Left lung (tissue), 14 donors: Measurements from ENCODE around the gene TECR. TPM values are rescaled to one million over a fixed set of nuclear protein-coding genes. Genes with fewer than 3 reads are reported as not detected.

Source experiments
- ATAC-seq: fragments of 200-7000 bp; cut with Tn5 transposase; one replicate; pipeline ENCODE4 v1.9.1; 2020; ENCODE audit warnings: moderate library complexity
- DNase-seq, 4 donors: peaks; one replicate each; pipeline ENCODE4 v3.0.0-alpha.2; 2013 to 2020
- H3K27ac ChIP-seq, 2 donors: fragments of 200-600 bp; sonication (generic) in 1 of 2; one replicate each; pipeline versions ENCODE4 v1.5.0 to v1.8.0; 2020 to 2021
- H3K27me3 ChIP-seq, 2 donors: fragments of 200-600 bp; sonication (generic) in 1 of 2; one replicate each; pipeline versions ENCODE4 v1.5.0 to v1.8.0; 2020 to 2021
- H3K36me3 ChIP-seq, 2 donors: fragments of 200-600 bp; sonication (generic) in 1 of 2; one replicate each; pipeline versions ENCODE4 v1.5.0 to v1.8.0; 2020 to 2021
- H3K4me1 ChIP-seq, 2 donors: fragments of 200-600 bp; one replicate each; pipeline ENCODE4 v1.8.0; 2021
- H3K4me3 ChIP-seq, 2 donors: fragments of 200-600 bp; sonication (generic) in 1 of 2; one replicate each; pipeline versions ENCODE4 v1.5.0 to v1.8.0; 2020 to 2021; ENCODE audit warnings: mild to moderate bottlenecking in 1 of 2
- H3K9me3 ChIP-seq, 2 donors: fragments of 200-600 bp; sonication (generic) in 1 of 2; one replicate each; pipeline versions ENCODE4 v1.5.0 to v1.8.0; 2020 to 2021
- CTCF ChIP-seq, 2 donors: fragments of 200-600 bp; sonication (generic) in 1 of 2; IDR thresholded peaks; one replicate each; pipeline versions ENCODE4 v1.5.0 to v1.8.0; 2021; ENCODE audit warnings: antibody characterized with exemption in 2 of 2
- intact Hi-C, 2 donors: fragments of 100-400 bp; cut with DNase I; formaldehyde crosslinking; loops; one replicate each; pipeline versions ENCODE4 v1.11.2 to v1.14.2; 2022
- long read RNA-seq, 12 donors: library from polyadenylated mRNA in 2 of 12; unstranded in 2 of 12; transcript quantifications; one replicate each; pipeline ENCODE4 v2.0.0 and lab custom pipeline, GENCODE V29; 2019 to 2026
- polyA plus RNA-seq, 6 donors: library from polyadenylated mRNA; unstranded; fragments of 120-200 nt; gene quantifications; one replicate each; pipeline ENCODE4 v1.2.1, GENCODE V29; 2013; ENCODE audit not compliant: insufficient read length in 6 of 6
- total RNA-seq, 2 donors: library from RNA; stranded (reverse); fragmentation: NEBNext Ultra II Directional; extraction: Animal tissue kit (Norgen Biotek cat#: 25700); gene quantifications; one replicate each; pipeline ENCODE4 v1.2.1, GENCODE V29; 2021
- donor health status: DM: no; HTN: yes; CAD: no.
- donor health status: DM: no; HTN: no; CAD: no.

TECR gene
- total RNA-seq (100 to 1,000 TPM; 119 to 122 TPM), polyA plus RNA-seq (10 to 100 TPM; 77.8 to 93.3 (median 85.6) TPM)
- long read RNA-seq, donor 1, transcript TECR-201 (13 exons, 1,171 nt) = major isoform, 46 of 588 reads
- long read RNA-seq, donor 1, partial matches to known transcripts = 503 of 588 reads
- long read RNA-seq, donor 1, other reads (novel, unspliced or antisense) = 33 of 588 reads
- long read RNA-seq, donor 2, transcript TECR-201 (13 exons, 1,171 nt) = major isoform, 39 of 410 reads
- long read RNA-seq, donor 2, partial matches to known transcripts = 362 of 410 reads
- long read RNA-seq, donor 2, other reads (novel, unspliced or antisense) = 0 of 410 reads
- long read RNA-seq, donor 3, transcript TECR-201 (13 exons, 1,171 nt) = major isoform, 36 of 405 reads
- long read RNA-seq, donor 3, partial matches to known transcripts = 358 of 405 reads
- long read RNA-seq, donor 3, other reads (novel, unspliced or antisense) = 8 of 405 reads
- long read RNA-seq, donor 4, transcript TECR-201 (13 exons, 1,171 nt) = major isoform, 104 of 127 reads
- long read RNA-seq, donor 4, partial matches to known transcripts = 7 of 127 reads
- long read RNA-seq, donor 4, other reads (novel, unspliced or antisense) = 8 of 127 reads
- long read RNA-seq, donor 5, transcript TECR-201 (13 exons, 1,171 nt) = major isoform, 24 of 453 reads
- long read RNA-seq, donor 5, partial matches to known transcripts = 424 of 453 reads
- long read RNA-seq, donor 5, other reads (novel, unspliced or antisense) = 0 of 453 reads
- long read RNA-seq, donor 6, transcript TECR-201 (13 exons, 1,171 nt) = major isoform, 26 of 564 reads
- long read RNA-seq, donor 6, partial matches to known transcripts = 535 of 564 reads
- long read RNA-seq, donor 6, other reads (novel, unspliced or antisense) = 0 of 564 reads
- long read RNA-seq, donor 7, transcript TECR-201 (13 exons, 1,171 nt) = major isoform, 19 of 21 reads
- long read RNA-seq, donor 7, partial matches to known transcripts = 0 of 21 reads
- long read RNA-seq, donor 7, other reads (novel, unspliced or antisense) = 0 of 21 reads
- long read RNA-seq, donor 8, transcript TECR-201 (13 exons, 1,171 nt) = major isoform, 38 of 358 reads
- long read RNA-seq, donor 8, partial matches to known transcripts = 315 of 358 reads
- long read RNA-seq, donor 8, other reads (novel, unspliced or antisense) = 0 of 358 reads
- long read RNA-seq, donor 9, partial matches to known transcripts = 6 of 7 reads
- long read RNA-seq, donor 9, other reads (novel, unspliced or antisense) = 0 of 7 reads
- long read RNA-seq, donor 10, transcript TECR-226 (13 exons, 1,170 nt) = minor isoform, 14 of 249 reads
- long read RNA-seq, donor 10, transcript TECR-201 (13 exons, 1,171 nt) = major isoform, 214 of 249 reads
- long read RNA-seq, donor 10, partial matches to known transcripts = 0 of 249 reads
- long read RNA-seq, donor 10, other reads (novel, unspliced or antisense) = 17 of 249 reads
- long read RNA-seq, donor 11 = 0 reads
- long read RNA-seq, donor 12, transcript TECR-201 (13 exons, 1,171 nt) = major isoform, 29 of 34 reads
- long read RNA-seq, donor 12, partial matches to known transcripts = 0 of 34 reads
- long read RNA-seq, donor 12, other reads (novel, unspliced or antisense) = 0 of 34 reads

- peaks cover 4 to 27% of the 10 kb centered on the region in 2 donors for H3K4me1 ChIP-seq
- peak within 1 kb of the TSS; percentile 65 to 87 for H3K4me3 ChIP-seq
- peak; percentile 99 to 100 (median 100) for DNase-seq
- peak; percentile 98 for ATAC-seq
- intact Hi-C loops = no loop called here
- H3K27ac ChIP-seq = peak within 1 kb of the TSS; percentile 93 to 94
- no peaks in the 10 kb centered on the region for H3K9me3 ChIP-seq
- no peaks in the 10 kb centered on the region for H3K27me3 ChIP-seq
- H3K36me3 ChIP-seq = no peaks in the 10 kb centered on the region
- TF ChIP-seq CTCF (IDR thresholded peaks at IDR 0.05) = peak in 1 of 2 donors; percentile 15
Observed at GRCh38 chr19:14529254-14530004, at the start of gene TECR. TSS of gene TECR (plus strand) at chr19:14529594. CDS start at chr19:14529697, 103 bp downstream.

- Histone ChIP-seq H3K4me1 (peaks cover 23 to 29% of the 10 kb centered on the region in 2 donors), H3K4me3 (no peak overlapping the region), H3K27ac (no peak overlapping the region), H3K36me3 (peaks cover 0 to 56% of the 10 kb centered on the region in 2 donors), H3K27me3 (peaks cover 0 to 8% of the 10 kb centered on the region in 2 donors), H3K9me3 (no peaks in the 10 kb centered on the region)
- DNase-seq (peak in 1 of 4 donors; percentile 94), ATAC-seq (peak; percentile 37)
- peak; percentile 86 to 96 for TF ChIP-seq CTCF (IDR thresholded peaks at IDR 0.05)
- intact Hi-C loops = no loop called here
Observed at GRCh38 chr19:14479975-14480699, 49.3 kb upstream of the TECR start.

GRCh38 chr19:14480700-14481079, 48.7 kb upstream of the TECR start:
- TF ChIP-seq CTCF (IDR thresholded peaks at IDR 0.05) = no peak
- DNase-seq = no peak
- H3K27me3 ChIP-seq = peaks cover 0 to 3% of the 10 kb centered on the region in 2 donors
- H3K36me3 ChIP-seq = peaks cover 0 to 56% of the 10 kb centered on the region in 2 donors
- intact Hi-C loops = no loop called here
- H3K4me1 ChIP-seq = peaks cover 17 to 23% of the 10 kb centered on the region in 2 donors
- no peak overlapping the region for H3K4me3 ChIP-seq
- H3K9me3 ChIP-seq = no peaks in the 10 kb centered on the region
- H3K27ac ChIP-seq = no peak overlapping the region
- ATAC-seq = no peak
